ENCODE results near the gene CTU1. TPM values are rescaled to one million over a fixed set of nuclear protein-coding genes. Genes with fewer than 3 reads are reported as not detected.

Gene CTU1
- total and polyA plus RNA-seq, 8 donors: 1.6 to 9.9 (median 2.6) TPM

DNA sequence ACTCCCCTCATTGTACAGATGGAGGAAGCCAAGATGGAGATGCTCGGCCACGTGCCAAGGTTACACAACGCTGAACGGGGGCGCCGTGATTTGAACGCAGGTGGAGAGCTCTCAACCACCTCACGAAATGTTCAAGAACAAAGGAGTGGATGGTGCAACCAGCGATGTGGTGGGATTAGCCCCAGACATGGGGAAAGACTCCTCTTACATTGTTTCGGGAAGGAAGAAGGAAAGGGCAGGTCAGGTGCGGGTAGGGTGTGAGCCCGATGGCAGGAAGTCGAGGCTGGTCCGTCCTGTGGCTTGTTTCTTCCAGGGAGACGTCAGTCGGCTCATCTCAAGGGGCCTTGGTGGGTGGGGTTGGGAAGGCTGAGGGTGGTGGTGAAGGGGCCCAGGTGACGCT, 18.4 kb downstream of the CTU1 start:
- no peak overlapping the region for H3K27ac ChIP-seq
- intact Hi-C loops (cut with DNase I): no loop called here
- TF ChIP-seq, protein P1, sequence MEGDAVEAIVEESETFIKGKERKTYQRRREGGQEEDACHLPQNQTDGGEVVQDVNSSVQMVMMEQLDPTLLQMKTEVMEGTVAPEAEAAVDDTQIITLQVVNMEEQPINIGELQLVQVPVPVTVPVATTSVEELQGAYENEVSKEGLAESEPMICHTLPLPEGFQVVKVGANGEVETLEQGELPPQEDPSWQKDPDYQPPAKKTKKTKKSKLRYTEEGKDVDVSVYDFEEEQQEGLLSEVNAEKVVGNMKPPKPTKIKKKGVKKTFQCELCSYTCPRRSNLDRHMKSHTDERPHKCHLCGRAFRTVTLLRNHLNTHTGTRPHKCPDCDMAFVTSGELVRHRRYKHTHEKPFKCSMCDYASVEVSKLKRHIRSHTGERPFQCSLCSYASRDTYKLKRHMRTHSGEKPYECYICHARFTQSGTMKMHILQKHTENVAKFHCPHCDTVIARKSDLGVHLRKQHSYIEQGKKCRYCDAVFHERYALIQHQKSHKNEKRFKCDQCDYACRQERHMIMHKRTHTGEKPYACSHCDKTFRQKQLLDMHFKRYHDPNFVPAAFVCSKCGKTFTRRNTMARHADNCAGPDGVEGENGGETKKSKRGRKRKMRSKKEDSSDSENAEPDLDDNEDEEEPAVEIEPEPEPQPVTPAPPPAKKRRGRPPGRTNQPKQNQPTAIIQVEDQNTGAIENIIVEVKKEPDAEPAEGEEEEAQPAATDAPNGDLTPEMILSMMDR (IDR thresholded peaks at IDR 0.05): no peak
- H3K4me3 ChIP-seq: no peak overlapping the region
- ATAC-seq (no peak), DNase-seq (no peak)
- H3K9me3 ChIP-seq: no peaks in the 10 kb centered on the region
- peaks cover 0 to 2% of the 10 kb centered on the region in 2 donors for H3K4me1 ChIP-seq
- H3K36me3 ChIP-seq: no peaks in the 10 kb centered on the region
- H3K27me3 ChIP-seq: no peaks in the 10 kb centered on the region

DNA sequence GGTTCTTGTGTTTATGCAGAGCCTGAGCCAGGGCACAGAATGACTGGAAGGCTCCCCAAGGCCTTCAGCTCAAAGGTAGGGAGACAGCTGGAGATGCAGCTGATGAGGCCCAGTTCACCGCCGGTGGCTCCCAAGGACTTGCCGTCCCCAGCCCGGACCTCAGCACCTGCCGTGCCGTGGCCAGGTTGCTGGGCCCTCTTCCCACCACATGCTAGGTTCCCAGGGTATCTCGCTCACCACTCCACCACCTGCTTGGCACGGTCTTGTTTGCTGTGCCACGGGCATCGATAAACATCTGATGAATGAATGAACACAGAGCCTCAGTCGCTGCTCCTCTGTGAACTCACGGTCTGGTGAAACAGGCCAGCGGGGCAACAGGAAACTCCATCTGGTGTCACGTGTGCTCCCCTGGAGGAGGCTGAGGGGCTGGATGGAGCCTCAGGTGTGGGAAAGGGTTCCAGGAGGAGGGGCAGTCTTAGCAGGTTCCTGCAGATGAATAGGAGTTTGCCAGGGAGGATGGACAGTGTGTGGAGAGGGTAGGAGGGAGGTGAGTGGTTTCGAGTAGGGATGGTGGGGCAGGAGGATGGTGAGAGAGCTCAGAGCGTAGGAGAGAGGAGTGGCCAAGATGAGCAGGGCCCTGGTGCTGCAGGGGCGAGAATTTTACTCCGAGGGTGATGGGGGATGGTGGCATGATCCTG, 21.9 kb downstream of the CTU1 start:
- H3K36me3 ChIP-seq: no peaks in the 10 kb centered on the region
- H3K4me1 ChIP-seq: no peaks in the 10 kb centered on the region
- H3K9me3 ChIP-seq: no peaks in the 10 kb centered on the region
- intact Hi-C loops (cut with DNase I): no loop called here
- peaks cover 0 to 20% of the 10 kb centered on the region in 2 donors for H3K27me3 ChIP-seq
- no peak overlapping the region for H3K4me3 ChIP-seq
- TF ChIP-seq, protein P1 (IDR thresholded peaks at IDR 0.05): no peak
- DNase-seq (no peak), ATAC-seq (no peak)
- no peak overlapping the region for H3K27ac ChIP-seq

DNA sequence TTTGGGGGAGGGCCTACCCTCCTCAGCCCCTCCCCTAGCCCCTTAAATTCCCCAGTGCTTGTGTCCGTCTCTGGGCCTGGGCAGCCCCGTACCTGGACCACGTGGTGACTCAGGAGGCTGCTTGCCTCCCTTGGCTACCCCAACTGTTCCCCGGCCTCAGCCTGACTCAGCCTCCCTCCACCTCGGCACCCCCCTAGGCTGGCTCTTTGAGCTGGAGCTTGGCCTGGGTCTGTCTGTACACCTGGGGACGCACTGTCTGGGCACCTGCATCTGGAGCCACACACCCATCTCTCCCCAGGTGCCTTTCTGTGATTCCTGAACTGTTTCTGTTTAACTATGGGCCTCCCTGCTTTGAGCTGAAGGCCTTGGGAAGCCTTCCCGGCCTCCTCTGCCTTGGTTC, 23.7 kb downstream of the CTU1 start:
- H3K4me1 ChIP-seq: no peaks in the 10 kb centered on the region
- no peak for DNase-seq
- no peaks in the 10 kb centered on the region for H3K36me3 ChIP-seq
- H3K27me3 ChIP-seq: peaks cover 0 to 23% of the 10 kb centered on the region in 2 donors
- intact Hi-C loops (cut with DNase I): no loop called here
- no peaks in the 10 kb centered on the region for H3K9me3 ChIP-seq
- no peak overlapping the region for H3K4me3 ChIP-seq
- no peak overlapping the region for H3K27ac ChIP-seq
- TF ChIP-seq, protein P1 (IDR thresholded peaks at IDR 0.05): no peak
- no peak for ATAC-seq

DNA sequence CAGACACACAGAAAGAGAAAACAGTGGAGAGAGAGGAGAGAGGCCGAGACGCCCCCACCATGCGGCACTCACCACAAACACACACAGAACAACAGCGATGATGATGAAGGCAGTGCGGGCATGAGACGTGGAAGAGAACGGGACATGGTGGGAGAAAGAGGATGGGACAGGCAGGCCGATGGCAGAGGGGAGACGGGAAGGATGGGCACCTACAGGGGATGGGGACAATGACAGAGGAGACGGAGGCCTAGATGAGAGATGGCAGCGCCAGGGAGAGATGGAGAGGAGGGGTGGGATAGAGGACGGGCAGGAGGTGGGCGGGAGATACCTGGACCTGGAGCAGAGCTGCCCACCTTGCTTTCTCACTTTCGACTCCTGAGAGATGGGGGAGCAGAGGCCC, 24.4 kb downstream of the CTU1 start:
- H3K4me3 ChIP-seq: no peak overlapping the region
- TF ChIP-seq, protein P1 (IDR thresholded peaks at IDR 0.05): no peak
- H3K36me3 ChIP-seq: no peaks in the 10 kb centered on the region
- DNase-seq (no peak), ATAC-seq (no peak)
- no peak overlapping the region for H3K27ac ChIP-seq
- intact Hi-C loops (cut with DNase I): no loop called here
- no peaks in the 10 kb centered on the region for H3K9me3 ChIP-seq
- H3K27me3 ChIP-seq: peaks cover 0 to 28% of the 10 kb centered on the region in 2 donors
- no peaks in the 10 kb centered on the region for H3K4me1 ChIP-seq

DNA sequence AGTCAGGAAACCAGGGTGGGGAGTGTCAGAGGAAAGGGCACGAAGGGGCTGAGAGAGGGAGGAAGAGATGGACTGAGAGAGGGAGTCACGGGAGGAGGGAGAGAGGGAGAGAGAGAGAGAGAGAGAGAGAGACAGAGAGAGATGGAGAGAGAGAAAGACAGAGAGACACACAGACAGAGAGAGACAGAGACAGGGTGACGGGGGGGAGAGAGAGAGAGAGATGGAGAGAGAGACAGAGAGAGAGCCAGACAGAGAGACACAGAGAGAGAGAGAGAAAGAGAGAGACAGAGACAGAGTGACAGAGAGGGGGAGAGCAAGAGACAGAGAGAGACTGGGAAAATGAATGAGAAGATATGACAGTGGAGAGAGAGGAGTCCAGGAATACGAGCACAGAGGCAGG, 25.0 kb downstream of the CTU1 start:
- H3K4me3 ChIP-seq: no peak overlapping the region
- H3K27ac ChIP-seq: no peak overlapping the region
- TF ChIP-seq, protein P1 (IDR thresholded peaks at IDR 0.05): no peak
- no peaks in the 10 kb centered on the region for H3K36me3 ChIP-seq
- no peak for ATAC-seq
- no peaks in the 10 kb centered on the region for H3K9me3 ChIP-seq
- intact Hi-C loops (cut with DNase I): no loop called here
- peaks cover 0 to 28% of the 10 kb centered on the region in 2 donors for H3K27me3 ChIP-seq
- DNase-seq: no peak
- H3K4me1 ChIP-seq: no peaks in the 10 kb centered on the region

Measured in left lung (tissue), 10 donors.